Upper lobe of right lung (tissue), 1 donor: Measurements from ENCODE around the gene SHISA7. TPM values are rescaled to one million over a fixed set of nuclear protein-coding genes. Genes with fewer than 3 reads are reported as not detected.

Experiments used
- ATAC-seq: fragments of 200-7000 bp; cut with Tn5 transposase; one replicate; pipeline ENCODE4 v1.9.1; 2020; ENCODE audit warnings: mild to moderate bottlenecking, moderate library complexity
- DNase-seq: peaks from one replicate; pipeline ENCODE4 v3.0.0-alpha.2; 2020
- H3K27ac ChIP-seq: fragments of 200-600 bp; one replicate; pipeline ENCODE4 v1.8.0; 2022
- H3K27me3 ChIP-seq: fragments of 200-600 bp; one replicate; pipeline ENCODE4 v1.8.0; 2022; ENCODE audit warnings: mild to moderate bottlenecking
- H3K36me3 ChIP-seq: fragments of 200-600 bp; one replicate; pipeline ENCODE4 v1.8.0; 2022
- H3K4me1 ChIP-seq: fragments of 200-600 bp; one replicate; pipeline ENCODE4 v1.8.0; 2022
- H3K4me3 ChIP-seq: fragments of 200-600 bp; one replicate; pipeline ENCODE4 v1.8.0; 2022; ENCODE audit warnings: mild to moderate bottlenecking
- H3K9me3 ChIP-seq: fragments of 200-600 bp; one replicate; pipeline ENCODE4 v1.8.0; 2022
- CTCF ChIP-seq: fragments of 200-600 bp; IDR thresholded peaks from one replicate; pipeline ENCODE4 v1.8.0; 2022; ENCODE audit warnings: antibody characterized with exemption
- intact Hi-C: fragments of 100-400 bp; cut with DNase I; formaldehyde crosslinking; loops from one replicate; pipeline ENCODE4 v1.11.0; 2022
- total RNA-seq: library from RNA; stranded (reverse); fragmentation: NEBNext Ultra II Directional; extraction: Animal tissue kit (Norgen Biotek cat#: 25700); gene quantifications from one replicate; pipeline ENCODE4 v1.2.1, GENCODE V29; 2021
- donor health status: DM: no; HTN: yes; CAD: no; lungs with severe emphysema.

SHISA7 gene
- total RNA-seq, 1 donor from 2014 or later = not detected

GRCh38 chr19:55462722-55463121, 19.6 kb upstream of the SHISA7 start:
- TF ChIP-seq CTCF = no peak
- intact Hi-C loops = no loop called here
- no peaks in the 10 kb centered on the region for H3K36me3 ChIP-seq
- no peak for ATAC-seq
- H3K9me3 ChIP-seq = no peaks in the 10 kb centered on the region
- no peak for DNase-seq
- no peak overlapping the region for H3K27ac ChIP-seq
- peak overlapping the region; percentile 73 for H3K4me3 ChIP-seq
- peaks cover 5% of the 10 kb centered on the region for H3K4me1 ChIP-seq
- H3K27me3 ChIP-seq = no peaks in the 10 kb centered on the region

GRCh38 chr19:55461974-55462626, 19.0 kb upstream of the SHISA7 start:
- ATAC-seq = no peak

GRCh38 chr19:55461259-55461973, 18.3 kb upstream of the SHISA7 start, which contains the start of gene ISOC2:
TSS of gene ISOC2 (minus strand) at chr19:55461642. CDS start at chr19:55456486, 5,156 bp downstream.
- Histone ChIP-seq H3K27me3 (no peaks in the 10 kb centered on the region), H3K27ac (peak within 1 kb of the TSS; percentile 86), H3K36me3 (no peaks in the 10 kb centered on the region), H3K9me3 (no peaks in the 10 kb centered on the region), H3K4me1 (no peaks in the 10 kb centered on the region), H3K4me3 (peak within 1 kb of the TSS; percentile 73)
- intact Hi-C loops = no loop called here
- TF ChIP-seq CTCF = no peak
- DNase-seq (peak; percentile 100), ATAC-seq (peak; percentile 98)

More at GRCh38 chr19:55461974-55462626, 19.0 kb upstream of the SHISA7 start:
- Histone ChIP-seq H3K4me3 (peak overlapping the region; percentile 73), H3K27ac (peak overlapping the region; percentile 86), H3K27me3 (no peaks in the 10 kb centered on the region), H3K4me1 (no peaks in the 10 kb centered on the region), H3K36me3 (no peaks in the 10 kb centered on the region), H3K9me3 (no peaks in the 10 kb centered on the region)
- intact Hi-C loops = no loop called here
- no peak for DNase-seq
- no peak for TF ChIP-seq CTCF

- Histone ChIP-seq H3K9me3 (no peaks in the 10 kb centered on the region), H3K36me3 (no peaks in the 10 kb centered on the region), H3K27ac (peak overlapping the region; percentile 86), H3K4me3 (peak overlapping the region; percentile 73), H3K4me1 (no peaks in the 10 kb centered on the region), H3K27me3 (no peaks in the 10 kb centered on the region)
- peak; percentile 42 for ATAC-seq
- intact Hi-C loops = no loop called here
- TF ChIP-seq CTCF = no peak
- peak; percentile 84 for DNase-seq
Measured at GRCh38 chr19:55460670-55461258, 17.7 kb upstream of the SHISA7 start.

- H3K27me3 ChIP-seq = no peaks in the 10 kb centered on the region
- ATAC-seq (no peak), DNase-seq (no peak)
- H3K4me3 ChIP-seq = peak overlapping the region; percentile 73
- H3K27ac ChIP-seq = no peak overlapping the region
- H3K36me3 ChIP-seq = no peaks in the 10 kb centered on the region
- no peak for TF ChIP-seq CTCF
- H3K4me1 ChIP-seq = no peaks in the 10 kb centered on the region
- no peaks in the 10 kb centered on the region for H3K9me3 ChIP-seq
- intact Hi-C loops = no loop called here
Measured at GRCh38 chr19:55459950-55460657, 17.0 kb upstream of the SHISA7 start.
